Fibroblast of the aortic adventitia (primary cell): Measurements from ENCODE around the gene DUS2. TPM values are rescaled to one million over a fixed set of nuclear protein-coding genes. Genes with fewer than 3 reads are reported as not detected.

ENCODE experiments used
- DNase-seq: peaks from one replicate; pipeline ENCODE4 v3.0.0-alpha.2; 2010; ENCODE audit warnings: low read depth
- H3K4me3 ChIP-seq: 2 replicates; pipeline ENCODE4 v1.5.1; 2011; ENCODE audit warnings: low read depth, mild to moderate bottlenecking, control low read depth, low read length, moderate library complexity
- total RNA-seq: library from RNA; depleted of rRNA; stranded (reverse); fragments of >200 nt; gene quantifications from 2 replicates; pipeline ENCODE4 v1.2.3, GENCODE V29; 2012; ENCODE audit warnings: low replicate concordance
- TF ChIP-seq, protein P1 (sequence below): IDR thresholded peaks from 2 replicates; pipeline ENCODE4 v1.5.1; 2011; ENCODE audit warnings: mild to moderate bottlenecking, low read length, control low read depth, inconsistent platforms; ENCODE audit not compliant: insufficient read depth

Gene DUS2
- 12.9 and 14.6 TPM in 2 replicates for total RNA-seq

DNA sequence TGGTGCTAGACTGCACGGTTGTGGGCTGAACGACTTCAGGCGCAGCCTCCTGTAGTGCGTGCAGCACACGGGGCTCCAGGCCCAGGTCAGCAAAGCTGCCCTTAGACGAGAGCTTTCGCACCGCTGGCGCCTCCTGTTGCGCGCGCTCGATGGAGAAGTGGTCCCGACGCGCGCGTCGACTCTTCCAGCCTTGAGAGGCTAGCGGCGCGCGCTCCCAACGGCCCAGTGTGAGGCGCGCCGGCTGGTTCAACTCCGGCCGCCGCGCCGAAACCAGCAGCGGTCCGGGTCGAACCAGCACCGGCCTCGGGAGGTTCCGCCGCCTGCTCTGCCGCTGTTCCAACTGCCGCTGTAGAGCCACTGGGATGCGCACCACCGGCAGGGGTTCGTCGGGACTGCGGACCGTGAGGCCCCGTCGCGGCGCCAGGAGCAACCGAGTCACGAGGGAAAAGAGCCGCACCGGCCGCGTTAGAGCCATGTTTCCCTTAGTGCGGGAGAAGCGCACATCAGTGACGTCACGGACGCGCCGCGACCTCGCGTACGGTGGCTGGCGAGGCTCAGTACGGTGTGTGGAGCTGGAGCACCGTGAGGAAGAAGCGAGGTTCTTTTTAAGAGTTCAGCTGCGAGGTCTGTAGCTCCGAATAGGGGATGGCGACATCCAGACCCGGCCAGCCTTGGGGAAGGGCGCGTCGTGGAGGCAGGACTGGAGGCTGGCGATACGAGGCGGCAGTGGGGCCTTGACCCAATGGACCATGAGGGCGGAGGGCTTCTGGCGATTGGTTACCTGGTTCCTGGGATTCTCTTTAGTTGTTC is at the start of gene DUS2, which contains the start of gene DDX28:
Gene DUS2, plus strand, starts transcription at position 557 of the 810 bp plus-strand sequence. CDS start 14,740 bp downstream, outside the sequence.
Gene DDX28, minus strand, starts transcription at position 505 of the 810 bp plus-strand sequence. Its CDS starts 30 bp downstream, at position 475.
- peak within 1 kb of the TSS; percentile 98 for H3K4me3 ChIP-seq
- DNase-seq = peak; percentile 91
- TF ChIP-seq, protein P1, sequence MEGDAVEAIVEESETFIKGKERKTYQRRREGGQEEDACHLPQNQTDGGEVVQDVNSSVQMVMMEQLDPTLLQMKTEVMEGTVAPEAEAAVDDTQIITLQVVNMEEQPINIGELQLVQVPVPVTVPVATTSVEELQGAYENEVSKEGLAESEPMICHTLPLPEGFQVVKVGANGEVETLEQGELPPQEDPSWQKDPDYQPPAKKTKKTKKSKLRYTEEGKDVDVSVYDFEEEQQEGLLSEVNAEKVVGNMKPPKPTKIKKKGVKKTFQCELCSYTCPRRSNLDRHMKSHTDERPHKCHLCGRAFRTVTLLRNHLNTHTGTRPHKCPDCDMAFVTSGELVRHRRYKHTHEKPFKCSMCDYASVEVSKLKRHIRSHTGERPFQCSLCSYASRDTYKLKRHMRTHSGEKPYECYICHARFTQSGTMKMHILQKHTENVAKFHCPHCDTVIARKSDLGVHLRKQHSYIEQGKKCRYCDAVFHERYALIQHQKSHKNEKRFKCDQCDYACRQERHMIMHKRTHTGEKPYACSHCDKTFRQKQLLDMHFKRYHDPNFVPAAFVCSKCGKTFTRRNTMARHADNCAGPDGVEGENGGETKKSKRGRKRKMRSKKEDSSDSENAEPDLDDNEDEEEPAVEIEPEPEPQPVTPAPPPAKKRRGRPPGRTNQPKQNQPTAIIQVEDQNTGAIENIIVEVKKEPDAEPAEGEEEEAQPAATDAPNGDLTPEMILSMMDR = no peak

DNA sequence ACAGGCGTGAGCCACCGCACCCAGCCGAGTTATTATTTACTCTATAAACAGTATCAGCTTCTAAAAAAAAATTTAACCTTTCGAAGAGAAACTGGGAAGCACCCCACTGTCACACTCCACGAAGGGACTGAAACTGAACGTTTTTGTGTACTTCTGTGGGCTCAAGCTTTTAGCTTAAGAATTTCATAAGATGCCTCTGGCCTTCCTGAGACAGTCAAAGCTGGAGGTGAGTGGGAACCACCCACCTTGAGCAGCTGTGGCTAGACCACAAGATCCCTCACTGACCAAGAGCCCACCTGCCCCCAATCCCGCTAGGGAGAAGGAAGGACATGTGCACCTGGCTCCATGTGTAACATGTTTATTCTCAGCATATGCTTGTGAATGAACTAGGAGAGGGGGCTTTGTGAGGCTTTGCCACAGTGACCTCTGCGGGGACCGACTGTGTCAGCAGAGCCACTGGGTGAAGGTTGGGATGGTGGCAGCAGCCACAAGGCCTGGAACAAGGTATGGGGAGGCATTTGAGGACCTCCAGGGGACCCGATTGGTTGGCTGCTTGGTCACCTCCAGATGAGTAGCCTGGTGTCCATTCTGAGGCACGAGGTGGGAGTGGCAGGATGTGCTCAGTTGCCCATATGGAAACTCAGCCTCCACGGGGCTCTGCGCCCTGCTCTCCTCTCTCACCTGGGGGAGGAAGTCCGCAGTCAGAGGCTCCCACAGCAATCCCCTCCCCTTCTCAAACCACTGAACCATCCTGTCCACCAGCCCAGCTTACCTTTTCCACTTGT is 47.6 kb upstream of the DUS2 start:
- DNase-seq = no peak
- no peak overlapping the region for H3K4me3 ChIP-seq
- TF ChIP-seq, protein P1 = no peak

DNA sequence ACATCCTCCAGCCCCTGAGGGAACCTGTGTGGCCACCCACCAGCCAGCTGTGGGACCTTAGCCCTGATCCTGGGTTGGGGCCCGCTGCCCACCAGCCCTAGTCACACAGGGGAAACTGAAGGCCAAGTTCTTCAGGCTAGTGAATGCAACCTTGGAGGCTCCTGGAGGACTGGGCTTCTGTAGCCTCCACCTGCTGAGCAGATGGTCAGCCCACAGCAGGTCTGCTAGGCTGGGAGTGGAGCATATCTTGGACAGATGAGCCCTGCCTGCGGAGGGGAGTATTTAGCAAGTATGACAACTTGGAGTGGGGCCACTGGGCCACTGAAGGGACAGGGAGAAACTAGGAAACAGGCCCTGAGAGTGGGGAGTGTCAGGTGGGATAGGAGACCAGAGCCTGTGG is 46.9 kb upstream of the DUS2 start:
- H3K4me3 ChIP-seq = no peak overlapping the region
- TF ChIP-seq, protein P1 = no peak
- DNase-seq = no peak

DNA sequence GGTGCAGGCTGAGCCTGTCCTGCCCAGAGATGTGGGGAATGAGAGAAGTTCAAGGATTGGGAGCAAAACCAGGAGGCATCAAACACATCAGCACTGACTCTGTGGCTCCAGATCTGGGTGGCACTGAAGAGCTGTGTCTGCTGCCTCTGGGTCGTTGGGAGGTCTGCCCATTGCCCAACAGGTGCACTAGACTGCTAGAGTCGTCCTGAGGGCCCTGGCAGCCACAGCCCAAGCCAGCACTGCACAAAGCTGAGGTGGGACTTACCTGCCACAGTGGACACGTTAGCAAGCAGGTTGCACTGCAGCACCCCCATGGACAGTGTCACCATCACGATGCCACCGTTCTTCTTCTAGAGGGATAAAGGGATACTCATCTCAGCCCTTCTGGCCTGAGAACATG is 46.1 kb upstream of the DUS2 start:
- TF ChIP-seq, protein P1 = no peak
- H3K4me3 ChIP-seq = no peak overlapping the region
- DNase-seq = no peak

DNA sequence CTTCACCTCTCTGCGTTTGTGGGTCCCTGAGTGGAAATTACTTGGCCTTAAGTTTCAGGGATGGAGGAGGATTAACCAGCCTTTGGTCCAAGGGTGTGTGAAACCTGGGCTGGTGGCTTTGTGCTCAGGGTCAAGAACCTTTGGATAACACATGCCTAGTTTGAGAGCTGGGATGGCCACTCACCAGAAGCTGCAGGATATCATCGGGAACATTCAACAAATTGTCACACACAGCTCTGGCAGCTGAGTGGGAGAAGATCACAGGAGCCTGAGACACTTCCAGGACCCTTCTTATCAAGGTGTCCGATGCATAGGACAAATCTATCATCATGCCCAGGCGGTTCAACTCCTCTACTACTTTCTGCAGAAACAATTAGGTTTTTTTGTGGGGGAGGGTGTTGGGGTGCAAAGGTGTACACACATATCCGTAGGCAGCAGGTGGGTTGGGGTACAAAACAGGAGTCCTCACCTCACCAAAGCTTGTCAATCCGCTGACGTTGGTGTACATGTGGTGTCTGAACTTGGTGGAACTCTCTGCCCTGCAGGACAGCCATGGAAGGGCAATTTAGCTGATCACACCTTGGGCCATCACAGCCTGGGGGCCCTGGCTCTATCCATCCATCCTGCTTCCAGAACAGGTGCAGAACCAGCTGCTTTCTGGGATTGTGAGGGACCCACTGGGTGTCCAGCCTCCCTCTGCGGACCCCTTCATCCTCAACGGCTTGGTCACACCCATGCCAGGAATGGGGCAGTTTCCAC is 45.4 kb upstream of the DUS2 start:
- TF ChIP-seq, protein P1 = no peak
- H3K4me3 ChIP-seq = no peak overlapping the region
- DNase-seq = no peak

DNA sequence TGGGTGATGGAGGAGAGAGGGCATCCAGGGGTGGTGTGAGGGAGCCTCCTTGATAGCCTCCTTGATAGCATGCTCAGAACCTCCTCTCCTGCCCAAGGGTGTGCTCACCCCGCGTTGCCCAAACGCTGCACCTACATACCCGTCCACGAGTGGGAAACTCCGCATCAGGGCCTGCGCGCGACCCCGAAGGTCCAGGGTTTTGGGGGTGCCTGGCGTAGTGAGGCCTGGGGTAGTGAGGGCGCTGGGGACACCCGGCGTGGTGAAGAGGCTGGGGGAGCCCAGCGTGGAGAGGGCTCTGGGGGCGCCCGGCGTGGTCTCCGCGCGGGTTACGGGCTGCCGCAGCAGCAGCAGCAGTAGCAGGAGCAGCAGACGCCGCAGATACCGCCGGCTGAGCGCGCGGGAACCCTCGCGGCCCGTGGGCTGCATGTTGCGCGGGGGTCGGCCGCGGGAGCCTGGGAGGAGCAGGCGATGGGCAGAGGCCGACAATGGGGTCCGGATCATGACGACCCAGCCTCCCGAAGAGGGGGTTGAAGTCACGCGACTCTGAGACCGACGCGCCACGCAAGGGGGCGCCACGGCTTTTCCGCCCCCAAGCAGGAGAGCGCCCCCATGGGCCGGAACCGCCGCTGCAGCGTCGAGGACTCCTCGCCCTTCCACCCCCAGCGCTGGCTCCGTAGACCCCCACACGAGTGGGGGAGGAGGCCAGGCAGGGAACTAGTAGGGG is 43.0 kb upstream of the DUS2 start, which contains the start of gene DPEP3:
Gene DPEP3, minus strand, starts transcription at position 545 of the 724 bp plus-strand sequence. Its CDS starts 119 bp downstream, at position 426.
- no peak within 1 kb of the TSS for H3K4me3 ChIP-seq
- TF ChIP-seq, protein P1 = peak; percentile 30
- DNase-seq = no peak
